Peyer's patch (tissue), 4 donors: ENCODE measurements around the gene PAK6. TPM values are rescaled to one million over a fixed set of nuclear protein-coding genes. Genes with fewer than 3 reads are reported as not detected.

Experiments used
- DNase-seq, 3 donors: peaks; one replicate each; pipeline ENCODE4 v3.0.0-alpha.2; 2017 to 2019
- H3K27ac ChIP-seq, 4 donors: fragments of 200-600 bp; sonication (generic); one replicate each; pipeline ENCODE4 v1.5.1; 2016 to 2019
- H3K27me3 ChIP-seq, 2 donors: fragments of 200-600 bp; sonication (generic); one replicate each; pipeline ENCODE4 v1.5.1; 2019
- H3K36me3 ChIP-seq, 3 donors: fragments of 200-600 bp; sonication (generic); one replicate each; pipeline ENCODE4 v1.5.1; 2016 to 2019
- H3K4me1 ChIP-seq, 4 donors: fragments of 200-600 bp; sonication (generic); one replicate each; pipeline ENCODE4 v1.5.1; 2016 to 2019
- H3K4me3 ChIP-seq, 4 donors: fragments of 200-600 bp; sonication (generic); 1 replicate in 3 of 4; 2 replicates in 1 of 4; pipeline ENCODE4 v1.5.1; 2016 to 2019; ENCODE audit warnings: mild to moderate bottlenecking in 1 of 4
- H3K9me3 ChIP-seq, 4 donors: fragments of 200-600 bp; sonication (generic); one replicate each; pipeline ENCODE4 v1.5.1; 2016 to 2019; ENCODE audit warnings: mild to moderate bottlenecking in 1 of 4
- CTCF ChIP-seq, 6 experiments: fragments of 450-650 bp in 4 of 6; fragments of 200-600 bp in 2 of 6; sonication (generic) in 1 of 6; IDR thresholded peaks; one replicate each; pipeline ENCODE4 v1.5.1; 2017 to 2019; ENCODE audit warnings: antibody characterized with exemption in 6 of 6, mild to moderate bottlenecking in 3 of 6, moderate library complexity in 1 of 6
- POLR2A ChIP-seq, 2 donors: fragments of 450-650 bp; IDR thresholded peaks; one replicate each; pipeline ENCODE4 v1.5.1; 2017; ENCODE audit warnings: antibody characterized with exemption in 2 of 2, mild to moderate bottlenecking in 2 of 2, moderate library complexity in 2 of 2
- total RNA-seq, 4 donors: library from RNA; depleted of rRNA; stranded (reverse); fragments of >200 nt; gene quantifications; one replicate each; pipeline ENCODE4 v1.1.0, GENCODE V29; 2016

The PAK6 gene
- total RNA-seq, 4 donors from 2014 or later = 3.3 to 4.7 TPM; not detected in 2

- H3K36me3 ChIP-seq = no peaks in the 10 kb centered on the region
- H3K27ac ChIP-seq = no peak overlapping the region
Observed at GRCh38 chr15:40269604-40270003, 30.7 kb downstream of the PAK6 start.

GRCh38 chr15:40270246-40270995 is 31.6 kb downstream of the PAK6 start:
- H3K36me3 ChIP-seq = no peaks in the 10 kb centered on the region
- H3K9me3 ChIP-seq = no peaks in the 10 kb centered on the region
- TF ChIP-seq POLR2A (IDR thresholded peaks at IDR 0.05) (no peak), CTCF (IDR thresholded peaks at IDR 0.05) (no peak)
- H3K27ac ChIP-seq = no peak overlapping the region
- DNase-seq = no peak
- no peak overlapping the region for H3K4me3 ChIP-seq
- no peaks in the 10 kb centered on the region for H3K27me3 ChIP-seq
- no peaks in the 10 kb centered on the region for H3K4me1 ChIP-seq

More at GRCh38 chr15:40269604-40270003, 30.7 kb downstream of the PAK6 start:
- Histone ChIP-seq H3K9me3 (no peaks in the 10 kb centered on the region), H3K4me3 (no peak overlapping the region), H3K4me1 (no peaks in the 10 kb centered on the region), H3K27me3 (no peaks in the 10 kb centered on the region)
- no peak for DNase-seq
- TF ChIP-seq POLR2A (IDR thresholded peaks at IDR 0.05) = no peak
- no peak for TF ChIP-seq CTCF (IDR thresholded peaks at IDR 0.05)

- no peak for TF ChIP-seq CTCF (IDR thresholded peaks at IDR 0.05)
- no peak for TF ChIP-seq POLR2A (IDR thresholded peaks at IDR 0.05)
- DNase-seq = no peak
- H3K4me1 ChIP-seq = no peaks in the 10 kb centered on the region
Observed at GRCh38 chr15:40271685-40272484, 33.0 kb downstream of the PAK6 start.

GRCh38 chr15:40272485-40273056 is 33.7 kb downstream of the PAK6 start:
- TF ChIP-seq POLR2A (IDR thresholded peaks at IDR 0.05) (no peak), CTCF (IDR thresholded peaks at IDR 0.05) (peak in 1 of 6 experiments; percentile 23)
- Histone ChIP-seq H3K27ac (no peak overlapping the region), H3K36me3 (no peaks in the 10 kb centered on the region), H3K4me3 (no peak overlapping the region), H3K9me3 (no peaks in the 10 kb centered on the region), H3K4me1 (no peaks in the 10 kb centered on the region), H3K27me3 (no peaks in the 10 kb centered on the region)
- no peak for DNase-seq

More at GRCh38 chr15:40271685-40272484, 33.0 kb downstream of the PAK6 start:
- no peaks in the 10 kb centered on the region for H3K36me3 ChIP-seq
- no peak overlapping the region for H3K27ac ChIP-seq
- no peak overlapping the region for H3K4me3 ChIP-seq
- H3K9me3 ChIP-seq = no peaks in the 10 kb centered on the region
- no peaks in the 10 kb centered on the region for H3K27me3 ChIP-seq

- Histone ChIP-seq H3K4me3 (no peak overlapping the region), H3K36me3 (no peaks in the 10 kb centered on the region), H3K27me3 (no peaks in the 10 kb centered on the region), H3K9me3 (no peaks in the 10 kb centered on the region), H3K27ac (no peak overlapping the region), H3K4me1 (no peaks in the 10 kb centered on the region)
- no peak for DNase-seq
- TF ChIP-seq CTCF (IDR thresholded peaks at IDR 0.05) (no peak), POLR2A (IDR thresholded peaks at IDR 0.05) (no peak)
Observed at GRCh38 chr15:40273428-40273827, 34.6 kb downstream of the PAK6 start.
